ENCODE measurements around the gene NFKBIB. TPM values are rescaled to one million over a fixed set of nuclear protein-coding genes. Genes with fewer than 3 reads are reported as not detected.
"Not testable (repeated sequence)": the region's sequence is repeated elsewhere in the genome, so short reads cannot be mapped to it uniquely, and the experiment has no call there.

Gene NFKBIB, protein sequence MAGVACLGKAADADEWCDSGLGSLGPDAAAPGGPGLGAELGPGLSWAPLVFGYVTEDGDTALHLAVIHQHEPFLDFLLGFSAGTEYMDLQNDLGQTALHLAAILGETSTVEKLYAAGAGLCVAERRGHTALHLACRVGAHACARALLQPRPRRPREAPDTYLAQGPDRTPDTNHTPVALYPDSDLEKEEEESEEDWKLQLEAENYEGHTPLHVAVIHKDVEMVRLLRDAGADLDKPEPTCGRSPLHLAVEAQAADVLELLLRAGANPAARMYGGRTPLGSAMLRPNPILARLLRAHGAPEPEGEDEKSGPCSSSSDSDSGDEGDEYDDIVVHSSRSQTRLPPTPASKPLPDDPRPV
- total RNA-seq (2014; rRNA removed; shearing (Covaris generic)) = 29.5 and 29.7 TPM in 2 replicates

DNA sequence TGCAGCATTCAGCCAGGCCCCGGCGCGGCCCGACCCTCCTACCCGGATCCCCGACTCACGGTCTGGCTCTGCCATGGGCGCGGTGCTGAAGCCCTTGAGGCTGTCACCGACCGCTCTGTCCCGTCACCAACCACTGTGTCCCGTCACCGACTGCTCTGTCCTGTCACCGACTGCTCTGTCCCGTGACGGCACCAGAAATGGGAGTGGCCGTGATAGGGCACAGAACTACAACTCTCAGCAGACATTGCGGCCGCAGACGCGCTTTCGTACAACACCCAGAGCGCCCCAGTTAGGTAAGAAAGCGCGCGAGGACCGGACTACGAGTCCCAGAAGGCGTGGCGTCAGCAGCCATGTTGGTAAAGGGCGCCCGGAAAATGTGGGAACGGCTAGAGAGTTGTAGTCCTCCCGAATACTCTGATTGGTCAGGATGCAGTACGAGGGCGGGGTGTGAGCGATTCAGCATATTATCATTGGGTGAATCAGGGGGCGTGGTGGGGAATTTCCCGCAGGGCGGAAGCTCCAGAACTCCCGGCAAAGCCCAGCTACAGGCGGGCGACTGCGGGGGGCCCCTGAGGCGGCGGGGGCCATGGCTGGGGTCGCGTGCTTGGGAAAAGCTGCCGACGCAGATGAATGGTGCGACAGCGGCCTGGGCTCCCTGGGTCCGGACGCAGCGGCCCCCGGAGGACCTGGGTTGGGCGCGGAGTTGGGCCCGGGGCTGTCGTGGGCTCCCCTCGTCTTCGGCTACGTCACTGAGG is at the start of gene NFKBIB, which contains the start of gene SIRT2:
Gene NFKBIB, plus strand, starts transcription at position 523 of the 755 bp plus-strand sequence. Its CDS starts 64 bp downstream, at position 587.
Gene SIRT2, minus strand, starts transcription at position 172 of the 755 bp plus-strand sequence. Its CDS starts 97 bp downstream, at position 75.
- peak within 1 kb of the TSS; percentile 67 for H3K27ac ChIP-seq
- H3K4me1 ChIP-seq = peaks cover 8% of the 10 kb centered on the region; the same call in 1 of the 2 replicates
- H3K4me3 ChIP-seq = peak within 1 kb of the TSS; percentile 78
- H3K36me3 ChIP-seq = peaks cover 2% of the 10 kb centered on the region; the same call in 1 of the 2 replicates
- no peaks in the 10 kb centered on the region; the same call in 1 of the 2 replicates for H3K9me3 ChIP-seq (replicated peaks)
- DNase-seq = peak; percentile 100
- H3K27me3 ChIP-seq = no peaks in the 10 kb centered on the region

DNA sequence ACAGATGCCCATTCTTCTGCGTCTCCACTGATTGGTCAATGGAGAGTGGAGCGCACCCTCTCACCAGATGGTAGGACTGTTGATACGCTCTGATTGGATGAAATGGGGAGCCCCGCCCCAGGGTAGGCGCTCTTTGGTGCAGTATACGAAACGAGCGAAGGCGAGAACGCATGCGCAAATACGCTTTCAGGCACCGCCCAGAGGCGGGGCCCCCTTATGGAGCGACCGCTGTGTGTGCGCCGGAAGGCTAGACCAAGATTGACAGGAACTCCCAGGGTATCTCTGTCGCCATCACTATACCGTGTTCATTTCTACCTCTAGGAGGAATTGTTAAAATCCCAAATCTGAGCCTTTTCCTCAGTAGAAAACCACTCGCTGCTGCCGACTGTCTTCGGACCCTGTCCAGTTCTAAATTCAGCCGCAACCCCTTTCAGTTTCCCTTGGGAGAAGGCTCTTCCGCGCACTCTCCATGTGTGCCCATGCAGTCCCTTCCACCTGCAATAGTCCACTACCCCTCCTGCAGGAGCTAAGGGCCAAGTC is 49.3 kb upstream of the NFKBIB start:
- Histone ChIP-seq H3K36me3 (peaks cover 34% of the 10 kb centered on the region), H3K9me3 (replicated peaks) (no peaks in the 10 kb centered on the region), H3K4me1 (peaks cover 7% of the 10 kb centered on the region; the same call in 1 of the 2 replicates), H3K4me3 (peak overlapping the region; percentile 81), H3K27ac (peak overlapping the region; percentile 41), H3K27me3 (no peaks in the 10 kb centered on the region)
- peak in 1 of 2 experiments; percentile 100 for DNase-seq

DNA sequence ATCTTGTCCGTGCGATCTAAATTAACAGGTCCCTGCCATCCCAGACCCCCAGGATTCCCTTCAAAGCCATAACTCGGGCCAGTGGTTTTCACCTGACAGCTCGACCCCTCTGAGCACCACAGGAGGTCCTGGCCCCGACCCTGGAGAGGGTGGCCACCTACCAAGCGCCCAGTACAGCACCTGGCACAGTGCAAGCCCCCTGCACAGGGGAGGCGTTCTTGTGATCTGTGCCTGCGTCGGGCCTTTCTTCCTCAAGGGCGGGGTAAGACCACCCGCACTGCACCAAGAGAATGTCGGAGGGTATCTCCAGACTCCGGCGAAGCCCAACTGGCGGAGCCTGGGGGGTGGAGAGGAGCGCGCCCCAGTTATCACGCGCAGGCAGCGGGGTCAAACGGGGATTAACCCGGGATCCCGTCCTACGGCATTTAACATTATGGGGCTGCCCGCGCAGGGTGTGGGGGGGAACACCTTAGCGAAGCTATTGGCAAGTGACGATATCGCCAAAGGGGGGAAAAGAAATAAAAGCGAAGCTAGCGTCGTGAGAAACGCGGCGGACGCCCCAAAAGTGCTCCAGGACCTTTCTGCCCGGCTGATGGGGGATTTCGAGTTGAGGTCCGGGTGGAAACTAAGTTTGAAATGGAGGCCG is 48.7 kb upstream of the NFKBIB start:
- peaks cover 29% of the 10 kb centered on the region for H3K36me3 ChIP-seq
- H3K27ac ChIP-seq = peak overlapping the region; percentile 41
- H3K4me1 ChIP-seq = peaks cover 7% of the 10 kb centered on the region; the same call in 1 of the 2 replicates
- DNase-seq = peak; percentile 50 to 60
- H3K9me3 ChIP-seq (replicated peaks) = no peaks in the 10 kb centered on the region
- H3K4me3 ChIP-seq = peak overlapping the region; percentile 81
- H3K27me3 ChIP-seq = no peaks in the 10 kb centered on the region

DNA sequence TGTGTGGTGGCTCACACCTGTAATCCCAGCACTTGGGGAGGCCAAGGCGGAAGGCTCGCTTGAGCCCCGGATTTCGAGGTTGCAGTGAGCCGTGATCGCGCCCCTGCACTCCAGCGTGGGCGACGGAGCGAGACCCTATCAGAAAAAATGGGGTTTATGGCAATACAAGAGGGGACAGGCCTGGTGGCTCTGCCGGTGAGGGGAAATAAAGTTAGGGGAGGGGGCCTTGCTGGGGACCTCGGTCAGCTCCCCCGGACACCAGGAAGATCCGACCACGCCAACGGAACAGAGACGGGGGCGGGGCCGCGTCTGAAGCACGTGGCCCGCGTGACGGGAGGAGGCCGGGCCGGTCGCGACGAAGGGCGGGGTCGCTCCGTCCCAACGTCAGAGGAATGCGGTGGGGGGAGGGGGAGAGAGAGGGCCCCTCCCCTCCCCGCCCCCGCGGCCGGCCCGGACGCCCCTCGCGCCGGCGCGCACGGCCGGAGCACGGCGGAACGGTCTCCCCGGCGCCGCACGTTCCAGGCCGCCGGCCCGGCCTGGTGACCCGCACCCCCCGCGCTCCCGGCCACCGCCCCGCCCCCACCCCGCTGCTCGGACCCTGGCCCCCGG is 48.0 kb upstream of the NFKBIB start:
- peak; percentile 95 to 96 for DNase-seq
- peaks cover 7% of the 10 kb centered on the region; the same call in 1 of the 2 replicates for H3K4me1 ChIP-seq

DNA sequence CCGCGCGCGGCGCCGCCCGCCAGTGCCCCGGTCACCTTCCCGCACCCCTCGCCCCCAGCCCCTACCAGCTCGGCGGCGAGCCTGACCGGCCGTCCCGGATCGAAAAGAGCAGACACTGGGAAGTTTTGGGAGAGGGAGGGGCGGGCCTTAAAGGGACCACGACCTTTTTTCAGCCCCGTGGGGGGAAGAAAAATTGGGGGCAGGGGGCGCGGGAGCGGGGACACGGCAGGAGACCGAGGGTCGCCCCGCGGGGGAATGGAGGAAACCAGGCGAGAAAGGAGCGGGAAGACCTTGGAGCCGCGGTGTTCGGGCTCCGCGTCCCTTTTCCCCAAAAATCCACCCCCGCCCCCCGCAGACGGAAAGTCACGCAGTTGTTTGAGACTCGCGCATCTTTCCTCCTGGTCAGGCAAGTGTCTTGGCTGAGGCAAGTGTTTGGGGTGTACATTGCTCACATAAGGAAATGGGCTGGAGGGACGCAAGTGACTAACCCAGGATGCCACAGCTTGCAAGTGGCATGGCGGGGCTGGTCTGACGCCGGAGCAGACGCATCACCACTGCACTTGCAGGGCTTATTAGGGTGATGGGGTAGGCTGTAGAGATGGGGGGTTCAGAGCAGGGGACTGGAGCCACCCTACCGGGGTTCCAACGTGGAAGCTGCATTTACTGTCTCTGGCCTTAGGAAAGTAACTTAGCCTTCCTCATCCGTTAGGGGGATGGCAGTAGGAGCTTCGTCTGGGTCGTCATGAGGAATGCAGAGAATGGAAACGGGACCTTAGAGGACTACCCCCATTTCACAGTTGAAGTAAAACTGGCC is 47.3 kb upstream of the NFKBIB start:
- Histone ChIP-seq H3K9me3 (replicated peaks) (no peaks in the 10 kb centered on the region), H3K4me1 (peaks cover 10% of the 10 kb centered on the region), H3K27ac (peak overlapping the region; percentile 86), H3K36me3 (peaks cover 15% of the 10 kb centered on the region), H3K27me3 (no peaks in the 10 kb centered on the region), H3K4me3 (peak overlapping the region; percentile 81)
- peak; percentile 73 to 76 for DNase-seq

More for the DNA sequence above, 48.0 kb upstream of the NFKBIB start:
- Histone ChIP-seq H3K4me3 (peak overlapping the region; percentile 81), H3K9me3 (replicated peaks) (no peaks in the 10 kb centered on the region), H3K36me3 (peaks cover 22% of the 10 kb centered on the region), H3K27me3 (no peaks in the 10 kb centered on the region), H3K27ac (peak overlapping the region; percentile 86)

DNA sequence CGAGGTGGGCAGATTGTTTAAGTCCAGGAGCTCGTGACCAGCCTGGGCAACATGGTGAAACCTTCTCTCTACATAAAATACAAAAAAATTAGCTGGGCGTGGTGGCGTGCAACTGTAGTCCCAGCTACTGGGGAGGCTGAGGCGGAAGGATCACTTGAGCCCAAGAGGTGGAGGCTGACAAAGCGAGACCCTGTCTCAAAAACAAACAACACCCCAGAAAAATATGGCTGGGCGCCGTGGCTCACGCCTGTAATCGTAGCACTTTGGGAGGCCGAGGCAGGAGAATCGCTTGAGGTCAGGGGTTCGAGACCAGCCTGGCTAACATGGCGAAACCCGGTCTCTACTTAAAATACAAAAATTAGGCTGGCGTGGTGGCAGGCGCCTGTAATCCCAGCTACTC is 46.6 kb upstream of the NFKBIB start:
- Histone ChIP-seq H3K27me3 (no peaks in the 10 kb centered on the region), H3K4me1 (peaks cover 7% of the 10 kb centered on the region), H3K9me3 (replicated peaks) (no peaks in the 10 kb centered on the region), H3K27ac (peak overlapping the region; percentile 86), H3K36me3 (peaks cover 7% of the 10 kb centered on the region; the same call in 1 of the 2 replicates), H3K4me3 (peak overlapping the region; percentile 81)
- no peak for DNase-seq

DNA sequence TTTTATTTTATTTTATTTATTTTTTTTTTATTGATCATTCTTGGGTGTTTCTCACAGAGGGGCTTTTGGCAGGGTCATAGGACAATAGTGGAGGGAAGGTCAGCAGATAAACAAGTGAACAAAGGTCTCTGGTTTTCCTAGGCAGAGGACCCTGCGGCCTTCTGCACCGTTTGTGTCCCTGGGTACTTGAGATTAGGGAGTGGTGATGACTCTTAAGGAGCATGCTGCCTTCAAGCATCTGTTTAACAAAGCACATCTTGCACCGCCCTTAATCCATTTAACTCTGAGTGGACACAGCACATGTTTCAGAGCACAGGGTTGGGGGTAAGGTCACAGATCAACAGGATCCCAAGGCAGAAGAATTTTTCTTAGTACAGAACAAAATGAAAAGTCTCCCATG is 44.8 kb upstream of the NFKBIB start:
- H3K4me1 ChIP-seq; H3K27me3 ChIP-seq; H3K27ac ChIP-seq; H3K9me3 ChIP-seq (replicated peaks); H3K36me3 ChIP-seq; H3K4me3 ChIP-seq; DNase-seq: not testable (repeated sequence)

DNA sequence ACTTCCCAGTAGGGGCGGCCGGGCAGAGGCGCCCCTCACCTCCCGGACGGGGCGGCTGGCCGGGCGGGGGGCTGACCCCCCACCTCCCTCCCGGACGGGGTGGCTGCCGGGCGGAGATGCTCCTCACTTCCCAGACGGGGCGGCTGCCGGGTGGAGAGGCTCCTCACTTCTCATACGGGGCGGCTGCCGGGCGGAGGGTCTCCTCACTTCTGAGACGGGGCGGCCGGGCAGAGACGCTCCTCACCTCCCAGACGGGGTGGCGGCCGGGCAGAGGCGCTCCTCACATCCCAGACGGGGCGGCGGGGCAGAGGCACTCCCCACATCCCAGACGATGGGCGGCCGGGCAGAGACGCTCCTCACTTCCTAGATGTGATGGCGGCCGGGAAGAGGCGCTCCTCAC is 44.0 kb upstream of the NFKBIB start:
- H3K27me3 ChIP-seq; H3K27ac ChIP-seq; DNase-seq; H3K36me3 ChIP-seq; H3K9me3 ChIP-seq (replicated peaks); H3K4me3 ChIP-seq: not testable (repeated sequence)
- H3K4me1 ChIP-seq = peaks cover 12% of the 10 kb centered on the region

DNA sequence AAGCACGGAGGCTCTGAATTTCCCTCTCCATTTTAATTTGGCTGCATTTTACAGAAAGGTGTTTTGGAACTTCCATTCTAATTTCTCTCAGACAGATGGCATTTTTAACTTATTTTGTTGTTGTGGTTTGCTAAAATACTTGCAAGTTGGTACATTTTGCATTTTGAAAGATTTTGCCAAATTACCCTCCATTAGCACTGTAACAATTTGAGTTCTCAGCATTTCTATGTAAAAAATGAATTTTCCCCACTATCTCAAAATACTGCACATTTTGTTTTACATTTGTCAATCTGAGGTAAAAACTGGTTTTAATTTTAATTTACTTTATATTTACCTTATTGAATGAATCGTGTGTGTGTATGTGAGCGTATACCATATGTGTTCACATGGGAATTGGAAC is 43.0 kb upstream of the NFKBIB start:
- H3K27me3 ChIP-seq = no peaks in the 10 kb centered on the region
- H3K9me3 ChIP-seq (replicated peaks) = no peaks in the 10 kb centered on the region
- no peak overlapping the region for H3K27ac ChIP-seq
- no peak overlapping the region for H3K4me3 ChIP-seq
- H3K4me1 ChIP-seq = peaks cover 17% of the 10 kb centered on the region
- H3K36me3 ChIP-seq = no peaks in the 10 kb centered on the region
- DNase-seq = no peak

DNA sequence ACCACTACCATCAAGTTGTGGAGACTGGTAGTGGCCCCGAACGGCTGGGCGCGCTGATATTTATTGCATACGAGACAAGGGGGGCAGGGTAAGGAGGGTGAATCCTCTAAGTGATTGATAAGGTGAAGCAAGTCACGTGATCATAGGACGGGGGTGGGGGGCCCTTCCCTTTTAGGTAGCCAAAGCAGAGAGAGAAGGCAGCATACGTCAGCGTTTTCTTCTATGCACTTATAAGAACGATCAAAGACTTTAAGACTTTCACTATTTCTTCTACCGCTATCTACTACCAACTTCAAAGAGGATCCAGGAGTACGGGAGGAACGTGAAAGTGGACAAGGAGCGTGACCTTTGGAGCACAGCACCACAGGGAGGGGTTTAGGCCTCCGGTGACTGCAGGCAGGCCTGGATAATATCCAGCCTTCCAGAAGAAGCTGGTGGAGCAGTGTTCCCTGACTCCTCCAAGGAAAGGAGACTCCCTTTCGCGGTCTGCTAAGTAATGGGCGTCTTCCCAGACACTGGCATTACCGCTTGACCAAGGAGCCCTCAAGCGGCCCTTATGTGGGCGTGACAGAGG is 40.1 kb upstream of the NFKBIB start:
- peaks cover 35% of the 10 kb centered on the region for H3K4me1 ChIP-seq

DNA sequence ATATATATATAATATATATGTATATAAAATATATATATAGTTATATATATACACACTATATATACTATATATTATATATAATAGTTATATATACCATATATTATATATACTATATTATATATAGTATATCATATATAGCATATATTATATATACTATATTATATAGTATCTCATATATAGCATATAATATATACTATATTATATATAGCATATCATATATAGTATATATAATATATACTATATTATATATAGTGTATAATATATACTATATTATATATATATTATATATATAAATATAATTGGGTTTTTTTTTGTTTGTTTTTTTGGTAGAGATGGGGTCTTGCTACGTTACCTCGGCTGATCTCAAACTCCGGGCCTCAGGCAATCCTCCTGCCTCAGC is 38.4 kb upstream of the NFKBIB start:
- no peak overlapping the region for H3K27ac ChIP-seq
- H3K9me3 ChIP-seq (replicated peaks) = no peaks in the 10 kb centered on the region
- no peaks in the 10 kb centered on the region for H3K36me3 ChIP-seq
- no peaks in the 10 kb centered on the region for H3K27me3 ChIP-seq
- no peak overlapping the region for H3K4me3 ChIP-seq
- no peak for DNase-seq
- H3K4me1 ChIP-seq = peaks cover 39% of the 10 kb centered on the region

More for the DNA sequence above, 40.1 kb upstream of the NFKBIB start:
- H3K36me3 ChIP-seq; H3K4me3 ChIP-seq; H3K9me3 ChIP-seq (replicated peaks); DNase-seq; H3K27ac ChIP-seq; H3K27me3 ChIP-seq: not testable (repeated sequence)

DNA sequence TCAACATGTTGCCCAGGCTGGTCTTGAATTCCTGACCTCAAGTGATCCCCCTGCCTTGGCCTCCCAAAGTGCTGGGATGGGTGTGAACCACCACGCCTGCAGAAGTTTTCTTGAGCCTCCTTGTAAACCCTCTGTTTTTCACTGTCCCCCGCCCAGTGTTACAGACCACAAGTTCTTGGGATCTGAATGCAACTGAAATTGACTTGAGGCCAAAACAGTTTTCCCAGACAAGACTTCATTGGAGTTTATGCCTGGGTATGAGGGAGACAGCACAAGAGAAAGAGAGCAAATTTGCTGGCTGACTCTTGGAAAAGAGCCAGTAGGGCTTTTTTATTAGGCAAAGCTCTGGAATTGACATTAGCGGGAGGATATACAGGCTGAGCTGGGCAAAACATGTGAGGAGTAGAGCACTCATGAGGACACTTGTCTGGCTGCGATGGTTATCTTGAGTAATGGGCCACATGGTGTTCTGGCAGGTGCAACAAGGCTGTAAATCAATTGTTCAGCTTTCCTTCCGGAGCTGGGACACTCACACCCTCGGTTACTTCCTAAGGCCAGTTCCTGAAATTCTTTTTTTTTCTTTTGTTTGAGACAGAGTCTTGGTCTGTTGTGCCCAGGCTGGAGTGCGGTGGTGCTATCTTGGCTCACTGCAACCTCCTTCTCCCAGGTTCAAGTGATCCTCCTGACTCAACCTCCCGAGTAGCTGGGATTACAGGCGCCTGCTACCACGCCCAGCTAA is 37.3 kb upstream of the NFKBIB start:
- Histone ChIP-seq H3K9me3 (replicated peaks) (no peaks in the 10 kb centered on the region), H3K27me3 (no peaks in the 10 kb centered on the region), H3K4me3 (no peak overlapping the region), H3K27ac (peak overlapping the region; percentile 46), H3K4me1 (peaks cover 42% of the 10 kb centered on the region), H3K36me3 (no peaks in the 10 kb centered on the region)
- DNase-seq = peak; percentile 90 to 96
